Bone marrow (tissue), 2 donors: ENCODE measurements around the gene PKN2.
"Not testable (repeated sequence)": the region's sequence is repeated elsewhere in the genome, so short reads cannot be mapped to it uniquely, and the experiment has no call there.

Experiments
- DNase-seq, 2 donors: peaks; one replicate each; lab custom pipeline; 2025; lab: John Stamatoyannopoulos, UW

The PKN2 gene

DNA sequence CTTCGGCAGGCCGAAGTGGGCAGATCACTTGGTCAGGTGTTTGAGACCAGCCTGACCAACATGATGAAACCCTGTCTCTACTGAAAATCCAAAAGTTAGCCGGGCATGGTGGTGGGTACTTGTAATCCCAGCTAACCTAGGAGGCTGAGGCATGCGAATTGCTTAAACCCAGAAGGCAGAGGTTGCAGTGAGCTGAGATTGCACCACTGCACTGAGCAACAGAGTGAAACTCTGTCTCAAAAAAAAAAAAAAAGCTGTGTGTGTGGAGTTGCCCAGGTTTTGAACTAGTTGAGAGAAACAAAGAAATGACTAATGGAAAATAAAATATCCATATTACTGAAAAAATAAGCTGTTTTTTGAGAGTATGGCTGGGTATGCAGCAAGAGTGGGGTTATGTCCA, 107.1 kb downstream of the PKN2 start:
- DNase-seq: no peak

DNA sequence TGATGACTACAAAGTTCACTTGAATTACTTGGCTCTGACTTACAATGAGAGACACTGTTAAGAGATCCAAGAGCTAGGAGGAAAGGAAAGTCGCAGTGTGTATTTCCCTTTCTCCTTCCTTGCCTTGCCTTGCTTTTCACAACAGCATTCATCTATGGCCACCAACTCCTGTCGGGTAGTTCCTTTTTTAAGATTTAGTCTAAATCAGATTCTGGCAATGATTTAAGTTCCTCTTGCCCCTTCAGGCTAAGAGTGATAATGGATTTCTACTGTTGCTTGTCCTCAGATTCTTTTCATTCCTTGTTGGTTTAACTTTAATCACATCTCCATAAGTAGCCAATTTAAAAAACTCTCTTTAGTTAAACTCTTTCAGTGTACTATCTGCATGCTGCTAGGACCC, 115.4 kb downstream of the PKN2 start:
- no peak for DNase-seq

DNA sequence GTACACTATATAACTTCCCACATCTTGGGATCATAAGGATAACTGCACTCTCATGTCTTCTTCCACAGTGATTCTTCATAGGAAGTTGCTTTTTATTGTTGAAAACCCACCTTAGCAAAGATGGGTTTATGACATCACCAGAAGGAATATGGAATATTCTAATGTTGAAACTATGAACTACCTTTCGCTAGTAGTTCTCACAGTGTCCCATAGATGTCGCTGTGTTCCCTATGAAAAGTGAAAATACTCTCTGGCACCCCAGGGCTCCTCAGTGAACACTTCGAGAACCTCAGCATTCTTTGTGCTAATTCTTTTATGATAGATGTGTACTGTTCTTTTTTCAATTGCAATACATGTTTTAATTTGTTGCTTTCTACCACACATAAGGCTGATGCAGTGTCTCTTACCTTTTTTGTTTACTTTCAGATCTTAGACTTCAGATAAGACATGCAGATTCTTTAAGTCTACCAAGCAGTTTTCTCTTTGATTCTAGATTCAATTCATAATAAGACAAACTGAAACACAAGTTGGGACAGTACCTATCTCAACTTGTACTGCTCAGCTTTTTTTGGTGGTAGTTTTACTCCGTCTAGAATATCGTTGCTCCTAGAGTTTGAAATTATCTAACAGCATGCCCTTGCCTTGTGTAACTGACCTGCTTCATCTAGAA, 116.4 kb downstream of the PKN2 start:
- no peak for DNase-seq

DNA sequence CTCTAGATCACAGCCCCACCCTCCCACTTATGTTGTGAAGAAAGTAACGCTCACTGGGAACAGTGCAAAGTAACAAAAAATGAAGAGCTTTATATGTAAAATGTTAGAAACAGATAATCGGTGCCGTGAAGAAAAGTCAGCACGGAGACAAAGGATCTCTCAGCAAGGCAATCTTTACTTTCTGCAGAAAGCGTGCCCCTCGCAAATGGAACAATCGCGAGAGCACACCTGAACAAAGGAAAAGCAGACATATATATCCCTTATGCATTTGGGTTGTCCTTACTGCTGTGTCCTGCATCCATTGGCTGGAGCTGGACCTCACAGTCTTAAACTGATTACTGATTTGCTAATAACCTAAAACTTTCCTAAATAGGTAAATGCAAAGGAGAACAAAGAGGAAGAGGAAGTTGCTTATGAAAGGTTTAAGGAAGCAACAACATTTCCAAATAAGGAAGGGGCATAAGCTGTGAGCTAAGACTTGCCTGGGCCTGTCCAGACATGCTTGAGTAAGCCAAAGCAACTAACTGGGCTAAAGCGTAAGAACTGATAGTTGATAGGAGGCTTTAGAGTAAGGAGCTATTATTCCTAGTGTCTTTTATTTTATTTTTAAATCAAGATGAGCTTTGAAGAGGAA, 117.6 kb downstream of the PKN2 start:
- DNase-seq: no peak

DNA sequence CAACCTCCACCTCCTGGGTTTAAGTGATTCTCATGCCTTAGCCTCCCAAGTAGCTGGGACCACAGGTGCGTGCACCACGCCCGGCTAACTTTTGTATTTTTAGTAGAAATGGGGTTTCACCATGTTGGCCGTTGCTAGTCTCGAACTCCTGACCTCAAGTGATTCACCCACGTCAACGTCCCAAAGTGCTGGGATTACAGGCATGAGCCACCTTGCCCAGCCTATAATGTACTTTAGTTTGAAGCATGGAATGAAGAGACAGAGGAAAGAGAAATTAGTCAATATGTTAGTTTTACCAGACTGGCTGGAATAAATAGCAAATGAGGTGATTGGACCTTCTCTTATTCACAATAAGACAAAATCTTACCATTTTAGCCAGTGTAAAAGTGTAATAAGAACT, 118.3 kb downstream of the PKN2 start:
- DNase-seq: no peak

DNA sequence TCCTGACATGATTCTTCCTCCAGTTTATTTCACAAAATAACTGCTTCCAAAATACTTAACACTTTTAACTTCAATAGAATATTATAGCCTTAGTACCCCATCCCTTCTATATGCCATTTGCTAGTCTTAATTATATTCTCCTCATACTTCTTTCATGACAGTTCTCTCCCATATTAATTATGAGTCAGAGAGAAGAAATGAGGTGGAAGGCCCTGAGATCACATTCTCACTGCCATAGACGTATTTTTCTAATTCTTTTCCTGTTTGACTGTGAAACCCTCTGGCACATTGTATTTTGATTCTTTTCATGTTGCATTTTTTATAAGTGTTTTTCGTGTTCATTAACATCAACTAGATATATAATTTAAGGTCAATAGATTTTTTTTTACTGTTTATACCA, 118.9 kb downstream of the PKN2 start:
- DNase-seq: no peak

DNA sequence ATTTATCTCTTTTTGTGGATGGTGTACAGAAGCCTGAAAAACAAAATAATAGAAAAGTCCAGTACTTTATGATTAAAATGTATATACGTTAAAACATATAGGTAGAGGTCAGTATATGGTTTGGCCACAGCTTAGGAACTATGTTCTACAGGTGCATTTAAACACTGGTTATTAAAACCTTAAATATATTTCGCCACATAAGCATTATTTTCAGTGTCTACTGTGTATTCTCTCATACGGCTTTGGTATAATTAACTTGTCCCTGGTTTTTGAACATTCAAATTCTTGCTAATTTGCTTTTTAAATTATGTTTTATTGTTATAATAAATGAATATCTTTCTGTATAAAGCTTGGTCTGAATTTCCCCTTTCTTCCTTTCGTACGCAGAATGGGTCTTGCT, 119.4 kb downstream of the PKN2 start:
- no peak for DNase-seq

DNA sequence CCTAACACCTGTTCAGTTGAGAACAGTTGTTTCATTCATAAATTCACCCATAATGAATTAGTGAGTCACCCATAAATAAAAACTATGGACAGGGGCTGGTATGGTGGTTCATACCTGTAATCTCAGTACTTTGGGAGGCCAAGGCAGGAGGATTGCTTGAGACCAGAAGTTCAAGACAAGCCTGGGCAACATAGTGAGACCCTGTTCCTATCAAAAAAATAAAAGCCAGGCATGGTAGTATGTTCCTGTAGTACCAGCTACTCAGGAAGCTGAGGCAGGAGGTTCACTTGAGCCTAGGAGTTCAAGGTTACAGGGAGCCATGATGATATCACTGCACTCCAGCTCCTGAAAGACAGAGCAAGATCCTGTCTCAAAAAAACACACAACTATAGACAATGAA, 128.3 kb downstream of the PKN2 start:
- DNase-seq: no peak

DNA sequence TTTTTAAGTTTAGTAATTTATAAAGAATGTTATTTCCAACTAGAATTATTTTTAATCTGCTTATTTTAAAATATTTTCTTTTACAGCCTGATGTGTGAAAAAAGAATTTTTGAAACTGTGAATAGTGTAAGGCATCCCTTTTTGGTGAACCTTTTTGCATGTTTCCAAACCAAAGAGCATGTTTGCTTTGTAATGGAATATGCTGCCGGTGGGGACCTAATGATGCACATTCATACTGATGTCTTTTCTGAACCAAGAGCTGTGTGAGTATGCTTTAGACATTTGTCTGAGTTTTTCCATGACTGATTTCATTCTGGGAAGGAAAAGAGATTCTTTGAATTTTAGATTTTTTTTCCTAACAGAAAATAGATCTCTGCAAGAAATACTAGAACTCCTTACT, 129.4 kb downstream of the PKN2 start:
- DNase-seq: no peak

DNA sequence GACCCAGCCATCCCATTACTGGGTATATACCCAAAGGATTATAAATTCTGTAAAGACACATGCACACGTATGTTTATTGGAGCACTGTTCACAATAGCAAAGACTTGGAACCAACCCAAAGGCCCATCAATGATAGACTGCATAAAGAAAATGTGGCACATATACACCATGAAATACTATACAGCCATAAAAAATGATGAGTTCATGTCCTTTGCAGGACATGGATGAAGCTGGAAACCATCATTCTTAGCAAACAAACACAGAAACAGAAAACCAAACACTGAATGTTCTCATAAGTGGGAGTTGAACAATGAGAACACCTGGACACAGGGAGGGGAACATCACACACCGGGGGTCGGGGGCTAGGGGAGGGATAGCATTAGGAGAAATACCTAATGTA, 135.6 kb downstream of the PKN2 start:
- not testable (repeated sequence) for DNase-seq

DNA sequence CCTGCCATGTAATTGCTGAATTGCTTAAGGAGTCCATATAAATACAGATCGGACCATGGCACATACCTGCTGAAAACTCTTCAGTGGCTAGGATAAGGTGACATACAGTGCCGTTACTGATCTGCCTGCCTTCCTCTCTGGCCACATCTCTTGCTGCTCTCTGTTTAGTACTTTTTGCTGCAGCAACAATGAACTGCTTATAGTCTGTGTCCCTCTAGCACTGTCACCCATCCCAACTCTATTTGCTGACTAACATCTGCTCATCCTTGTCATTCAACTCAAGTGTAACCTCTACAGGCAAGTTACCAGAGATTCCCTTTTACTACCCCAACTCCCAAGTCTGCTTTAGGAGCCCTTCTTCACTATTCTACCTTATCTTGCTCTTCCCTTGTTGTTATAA, 141.6 kb downstream of the PKN2 start:
- no peak for DNase-seq

DNA sequence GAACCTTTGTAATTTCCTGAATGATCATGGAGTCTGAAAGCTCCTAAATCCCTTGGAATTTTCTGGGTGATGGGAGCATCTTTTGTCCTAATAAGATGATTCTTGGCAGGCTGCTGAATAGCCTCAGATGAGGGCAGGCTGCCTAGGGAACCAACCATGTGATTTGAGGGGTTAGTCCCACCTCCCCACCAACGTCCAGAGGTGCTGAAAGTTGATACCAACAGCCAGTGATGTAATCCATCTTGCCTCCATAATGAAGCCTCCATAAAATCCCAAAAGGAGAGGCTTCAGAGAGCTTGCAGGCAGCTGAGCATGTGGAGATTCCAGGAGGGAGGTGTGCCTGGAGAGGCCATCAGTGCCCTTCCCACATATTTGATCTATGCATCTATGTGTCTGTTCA, 163.6 kb downstream of the PKN2 start:
- DNase-seq: no peak

DNA sequence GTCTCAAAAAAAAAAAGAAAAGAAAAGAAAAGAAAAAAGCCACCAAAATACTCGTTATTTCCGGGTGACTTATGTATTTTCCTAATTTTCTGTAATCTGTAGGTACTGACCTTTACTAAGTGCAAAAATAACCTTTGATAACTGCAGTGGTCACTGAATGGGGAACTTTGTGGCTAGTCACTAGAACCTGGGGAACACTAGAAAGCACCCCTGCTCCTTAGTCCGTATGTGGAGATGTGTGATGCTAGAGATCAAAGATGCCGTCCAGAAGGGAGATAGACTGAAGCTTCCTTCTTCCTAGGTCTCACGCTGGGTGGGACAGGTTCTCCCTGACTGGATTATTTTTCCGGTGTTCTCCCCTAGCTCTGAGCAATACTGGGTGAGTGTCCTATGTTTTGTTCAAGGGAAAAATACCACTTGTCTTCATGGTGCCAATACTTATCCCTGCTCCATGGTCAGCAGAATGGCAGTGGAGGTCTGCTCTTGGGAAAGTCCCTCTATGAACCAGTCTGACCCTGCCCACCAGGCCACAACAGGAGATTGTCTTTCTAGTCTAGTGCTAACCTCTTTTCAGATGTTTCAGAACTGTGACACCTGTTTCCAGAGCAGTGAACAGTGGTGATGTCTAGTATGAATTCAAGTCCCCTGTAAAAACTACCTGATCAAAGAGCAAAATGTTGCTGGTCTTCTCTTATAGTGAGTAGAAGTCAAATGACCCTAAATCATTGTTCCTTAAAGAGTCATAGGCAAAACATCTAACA, 167.4 kb downstream of the PKN2 start:
- DNase-seq: no peak

DNA sequence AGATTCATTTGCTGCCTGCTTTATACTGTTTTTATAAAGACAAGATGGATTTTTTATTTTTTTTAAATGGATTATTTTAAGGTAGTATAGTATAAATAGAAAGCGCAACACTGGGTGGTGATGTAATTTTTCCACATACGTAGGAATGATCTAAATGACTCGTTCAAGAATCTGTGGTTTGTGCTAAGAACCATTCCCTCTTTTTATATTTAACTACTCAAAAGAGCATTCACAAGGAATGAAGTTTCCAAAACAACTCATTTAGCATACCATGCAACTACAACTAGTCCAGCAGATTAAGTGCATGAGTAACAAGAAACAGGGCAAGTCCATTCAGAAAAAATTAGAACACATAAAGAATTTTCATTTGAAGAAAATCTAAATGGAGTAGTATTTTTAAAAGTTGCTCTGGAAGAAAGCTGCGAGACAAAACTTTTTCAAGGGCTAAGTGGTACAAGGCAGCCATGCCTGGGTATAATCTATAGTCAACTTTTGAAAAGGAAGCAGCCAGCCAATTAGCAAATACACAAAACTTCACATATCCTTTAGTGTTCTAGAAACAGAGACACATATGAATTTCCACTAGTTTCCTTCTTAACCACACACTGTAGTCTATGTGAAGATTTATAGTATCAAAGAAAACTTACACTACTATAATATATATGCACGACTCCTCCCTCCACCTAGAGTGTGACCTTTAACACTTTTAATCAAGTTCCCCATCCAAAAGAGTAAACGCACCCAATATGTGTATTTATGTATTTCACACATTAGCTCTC, 183.9 kb downstream of the PKN2 start:
- no peak for DNase-seq

DNA sequence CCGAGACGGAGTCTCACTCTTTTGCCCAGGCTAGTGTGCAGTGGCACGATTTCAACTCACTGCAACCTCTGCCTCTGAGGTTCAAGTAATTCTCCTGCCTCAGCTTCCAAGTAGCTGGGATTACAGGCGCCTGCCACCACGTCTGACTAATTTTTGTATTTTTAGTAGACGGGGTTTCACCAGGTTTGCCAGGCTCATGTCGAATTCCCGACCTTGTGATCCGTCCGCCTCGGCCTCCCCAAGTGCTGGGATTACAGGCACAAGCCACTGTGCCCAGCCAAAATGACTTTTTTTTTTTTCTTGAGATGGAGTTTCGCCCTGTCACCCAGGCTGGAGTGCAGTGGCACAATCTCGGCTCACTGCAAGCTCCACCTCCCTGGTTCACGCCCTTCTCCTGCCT, 185.6 kb downstream of the PKN2 start:
- DNase-seq: not testable (repeated sequence)

DNA sequence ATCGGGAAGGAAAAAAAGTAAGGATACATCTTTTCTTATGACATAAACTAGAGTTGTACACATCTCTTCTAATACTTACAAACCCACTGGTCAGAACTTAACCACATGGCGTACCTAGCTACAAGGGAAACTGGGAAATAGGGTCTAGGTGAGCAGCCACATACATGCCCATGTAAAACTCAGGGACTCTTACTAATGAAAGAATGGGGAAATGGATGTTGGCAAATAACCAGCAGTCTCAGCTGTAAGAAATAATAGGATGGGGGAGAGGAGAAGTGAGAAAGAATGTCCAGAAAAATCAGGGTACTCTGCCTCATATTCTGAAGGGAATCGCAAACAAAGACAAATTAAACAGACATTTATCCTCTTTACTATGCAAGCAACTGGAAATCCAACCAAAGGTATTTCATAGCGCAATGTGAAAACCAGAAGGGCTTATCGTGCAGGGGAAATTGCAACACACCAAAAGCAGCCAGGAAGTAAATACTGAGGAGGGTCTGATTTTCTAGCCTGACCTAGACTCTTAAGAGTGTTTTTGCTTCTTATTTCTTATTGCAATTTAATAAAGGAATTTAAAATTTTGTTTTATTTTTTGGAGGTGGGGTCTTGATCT, 189.8 kb downstream of the PKN2 start:
- DNase-seq: no peak

DNA sequence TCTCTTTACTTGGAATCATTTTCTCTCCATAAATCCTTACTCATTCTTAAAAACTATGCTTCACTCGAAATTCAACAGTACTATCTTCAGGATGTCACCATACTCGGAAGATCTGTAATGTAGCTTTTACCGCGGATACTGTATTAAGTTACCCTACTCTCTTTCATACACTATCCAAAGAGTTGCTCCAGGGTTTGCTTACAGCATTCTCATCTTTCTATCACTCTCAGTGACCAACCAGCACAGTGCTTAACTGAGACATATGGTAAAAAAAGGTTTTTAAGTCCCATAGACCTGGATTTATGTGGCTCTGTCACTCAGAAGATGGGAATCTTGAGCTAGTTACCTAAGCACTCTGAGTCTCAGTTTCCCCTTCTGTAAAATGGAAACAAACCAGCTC, 191.5 kb downstream of the PKN2 start:
- DNase-seq: no peak

DNA sequence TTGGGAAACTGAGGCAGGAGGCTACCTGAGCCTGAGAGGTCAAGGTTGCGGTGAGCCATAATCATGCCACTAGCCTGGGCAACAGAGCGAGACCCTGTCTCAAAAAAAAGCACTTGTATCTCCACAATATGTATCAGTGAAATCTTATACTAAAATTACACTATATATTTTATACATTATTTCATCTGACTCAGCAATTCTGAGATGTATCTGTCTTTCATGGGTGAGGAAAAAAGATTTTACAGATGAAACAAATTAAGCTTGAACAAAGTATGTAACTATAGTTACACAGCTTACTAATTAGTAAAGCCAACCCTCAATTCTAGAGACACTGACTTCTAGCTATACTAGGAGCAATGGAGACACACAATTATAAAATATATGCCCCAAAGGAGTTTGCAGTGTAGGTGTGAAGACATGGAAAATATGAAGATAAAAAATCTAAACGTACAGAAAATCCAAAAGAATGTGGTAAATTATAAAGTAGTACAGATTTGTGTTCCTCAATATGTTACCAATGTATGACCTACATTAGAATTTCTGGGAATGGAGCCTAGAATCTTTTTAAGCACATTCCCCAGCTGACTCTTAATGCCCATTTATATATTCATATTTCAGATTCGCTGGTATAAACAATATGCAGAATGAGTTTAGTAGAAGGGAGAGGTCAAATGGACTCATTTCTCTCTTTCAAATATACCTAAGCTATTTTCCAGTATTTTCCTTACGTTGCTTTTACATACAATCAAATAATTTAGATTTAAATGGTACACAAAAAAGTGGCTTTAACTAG, 192.7 kb downstream of the PKN2 start:
- DNase-seq: no peak

DNA sequence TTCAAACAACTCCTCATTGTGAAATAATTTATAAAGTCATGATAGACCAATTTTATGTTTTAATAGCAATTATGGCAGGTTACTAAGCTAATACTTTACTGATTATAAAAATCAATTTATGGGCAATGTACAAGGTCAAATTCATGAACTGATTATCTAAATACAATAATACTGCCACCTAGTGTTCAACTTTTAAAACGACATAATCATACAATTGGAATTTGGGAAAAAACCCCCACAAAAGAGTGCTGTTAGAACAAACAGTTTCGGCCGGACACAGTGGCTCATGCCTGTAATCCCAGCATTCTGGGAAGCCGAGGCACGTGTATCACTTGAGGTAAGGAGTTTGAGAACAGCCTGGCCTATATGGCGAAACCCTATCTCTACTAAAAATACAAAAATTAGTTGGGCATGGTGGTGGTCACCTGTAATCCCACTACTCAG, 193.3 kb downstream of the PKN2 start:
- peak in 1 of 2 donors; percentile 31 for DNase-seq

DNA sequence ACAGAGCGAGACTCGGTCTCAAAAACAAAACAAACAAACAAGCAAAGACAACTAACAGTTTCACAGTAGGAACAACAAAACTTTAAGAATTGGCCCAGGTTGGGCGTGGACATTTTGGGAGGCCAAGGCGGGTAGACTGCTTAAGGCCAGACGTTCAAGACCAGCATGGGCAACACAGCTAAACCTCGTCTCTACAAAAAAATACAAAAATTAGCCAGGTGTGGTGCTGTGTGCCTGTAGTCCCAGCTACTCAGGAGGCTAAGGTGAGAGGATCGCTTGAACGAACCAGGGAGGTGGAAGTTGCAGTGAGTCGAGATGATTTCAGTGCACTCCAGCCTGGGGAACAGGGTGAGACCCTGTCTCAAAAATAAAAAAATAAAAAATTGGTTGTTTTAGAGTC, 193.8 kb downstream of the PKN2 start:
- no peak for DNase-seq

DNA sequence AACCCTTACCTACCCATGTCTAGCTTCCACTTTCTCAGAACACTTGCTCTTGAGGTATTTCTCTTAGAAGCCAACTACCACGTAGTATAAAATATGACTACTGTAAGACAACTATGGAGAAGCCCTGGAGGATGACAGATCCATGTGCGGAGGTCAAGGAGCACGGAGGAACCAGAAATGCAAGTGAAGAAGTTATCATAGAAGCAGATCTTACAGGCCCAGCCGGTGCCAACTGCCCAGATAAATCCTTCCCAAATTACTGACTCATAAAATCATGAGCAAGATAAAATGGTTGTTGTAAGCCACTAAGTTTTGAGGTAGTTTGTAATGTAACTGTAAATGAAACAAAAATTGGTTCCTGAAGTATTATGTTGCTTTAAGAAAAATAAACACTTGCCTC, 194.7 kb downstream of the PKN2 start:
- DNase-seq: no peak
